GM21576 (cell line): ENCODE data around the gene CCDC185.

Source experiments
- ATAC-seq: cut with Tn5 transposase; IDR thresholded peaks from one replicate; pipeline ENCODE4 v1.9.1; 2021; ENCODE audit warnings: mild to moderate bottlenecking, moderate library complexity; ENCODE audit not compliant: unreplicated experiment

Gene CCDC185

GRCh38 chr1:223393275-223394214, at the start of gene CCDC185:
CCDC185 (plus strand) TSS chr1:223393415; CDS start chr1:223393476, 61 bp downstream.
- ATAC-seq, result no peak

GRCh38 chr1:223343692-223344091, 49.5 kb upstream of the CCDC185 start:
- ATAC-seq, result no peak

GRCh38 chr1:223344491-223344890, 48.7 kb upstream of the CCDC185 start:
- no peak for ATAC-seq

- no peak for ATAC-seq
These were observed 47.5 kb upstream of the CCDC185 start for GRCh38 chr1:223345720-223346119.

GRCh38 chr1:223346311-223346710, 46.9 kb upstream of the CCDC185 start:
- ATAC-seq, result no peak

- ATAC-seq, result no peak
These were observed 45.6 kb upstream of the CCDC185 start for GRCh38 chr1:223347583-223347982.

GRCh38 chr1:223348439-223348838, 44.8 kb upstream of the CCDC185 start:
- no peak for ATAC-seq

- no peak for ATAC-seq
These were observed 44.0 kb upstream of the CCDC185 start for GRCh38 chr1:223349241-223349640.

- no peak for ATAC-seq
These were observed 42.8 kb upstream of the CCDC185 start for GRCh38 chr1:223350361-223350908.

- no peak for ATAC-seq
These were observed 40.3 kb upstream of the CCDC185 start for GRCh38 chr1:223352944-223353343.

- no peak for ATAC-seq
These were observed 39.3 kb upstream of the CCDC185 start for GRCh38 chr1:223353939-223354338.

- no peak for ATAC-seq
These were observed 37.5 kb upstream of the CCDC185 start for GRCh38 chr1:223355699-223356098.

GRCh38 chr1:223358826-223359225, 34.4 kb upstream of the CCDC185 start:
- ATAC-seq, result no peak

- no peak for ATAC-seq
These were observed 30.0 kb upstream of the CCDC185 start for GRCh38 chr1:223363057-223363855.

- ATAC-seq, result no peak
These were observed 29.1 kb upstream of the CCDC185 start, which contains the start of gene SUSD4 for GRCh38 chr1:223363856-223364684. SUSD4 (minus strand) TSS chr1:223364176; CDS start chr1:223363425, 751 bp downstream.

GRCh38 chr1:223364685-223365382, 28.4 kb upstream of the CCDC185 start:
- ATAC-seq, result no peak

GRCh38 chr1:223374064-223374610, 19.1 kb upstream of the CCDC185 start:
- ATAC-seq, result no peak

GRCh38 chr1:223378754-223379153, 14.5 kb upstream of the CCDC185 start:
- no peak for ATAC-seq

GRCh38 chr1:223386013-223386412, 7.2 kb upstream of the CCDC185 start:
- no peak for ATAC-seq

GRCh38 chr1:223390618-223391017, 2.6 kb upstream of the CCDC185 start:
- no peak for ATAC-seq
